Measurements from ENCODE around the gene CEBPB. TPM values are rescaled to one million over a fixed set of nuclear protein-coding genes. Genes with fewer than 3 reads are reported as not detected.
A peak's percentile ranks its signal among the peaks of the same experiment; 100 is the strongest.

Gene CEBPB
- 10 to 100 TPM; 57.9 to 62.8 (median 59.8) TPM for total RNA-seq (2021; fragmentation: NEBNext Ultra II Directional; extraction: Animal tissue kit (Norgen Biotek cat#: 25700))
- long read RNA-seq, transcript CEBPB-201 (1 exons, 1,956 nt), result major isoform, 6 of 6 reads
- long read RNA-seq, partial matches to known transcripts, result 0 of 6 reads
- long read RNA-seq, other reads (novel, unspliced or antisense), result 0 of 6 reads

GRCh38 chr20:50190251-50191064 lies at the start of gene CEBPB:
Gene CEBPB (plus strand): TSS chr20:50190830. CDS start chr20:50191034, 204 bp downstream.
- peak; percentile 84 for DNase-seq
- peak; percentile 88 for TF ChIP-seq CTCF (IDR thresholded peaks at IDR 0.05)
- H3K9me3 Mint-ChIP-seq, result no peaks in the 10 kb centered on the region
- peaks cover 38% of the 10 kb centered on the region for H3K4me1 Mint-ChIP-seq (ENCODE audit: low read depth)
- H3K27me3 Mint-ChIP-seq (ENCODE audit: insufficient read depth), result peaks cover 14% of the 10 kb centered on the region
- H3K36me3 Mint-ChIP-seq (ENCODE audit: low read depth), result peaks cover 26% of the 10 kb centered on the region
- H3K27ac Mint-ChIP-seq, result peak within 1 kb of the TSS; percentile 80
- peak within 1 kb of the TSS; percentile 86 for H3K4me3 Mint-ChIP-seq

- TF ChIP-seq CTCF (IDR thresholded peaks at IDR 0.05), result no peak
- Mint-ChIP-seq H3K9me3 (no peaks in the 10 kb centered on the region), H3K36me3 (ENCODE audit: low read depth) (peaks cover 34% of the 10 kb centered on the region), H3K27me3 (ENCODE audit: insufficient read depth) (no peaks in the 10 kb centered on the region; the same call in 1 of the 2 replicates), H3K4me3 (no peak overlapping the region), H3K27ac (no peak overlapping the region), H3K4me1 (ENCODE audit: low read depth) (peaks cover 66% of the 10 kb centered on the region)
- DNase-seq, result no peak
Measured at GRCh38 chr20:50141018-50141675, 49.5 kb upstream of the CEBPB start.

- Mint-ChIP-seq H3K27me3 (ENCODE audit: insufficient read depth) (no peaks in the 10 kb centered on the region; the same call in 1 of the 2 replicates), H3K36me3 (ENCODE audit: low read depth) (peaks cover 31% of the 10 kb centered on the region), H3K27ac (peak overlapping the region; percentile 27; the same call in 1 of the 2 replicates), H3K4me3 (no peak overlapping the region), H3K4me1 (ENCODE audit: low read depth) (peaks cover 72% of the 10 kb centered on the region), H3K9me3 (no peaks in the 10 kb centered on the region)
- no peak for DNase-seq
- TF ChIP-seq CTCF (IDR thresholded peaks at IDR 0.05), result no peak
Measured at GRCh38 chr20:50141811-50142561, 48.6 kb upstream of the CEBPB start.

GRCh38 chr20:50142812-50143211 lies 47.8 kb upstream of the CEBPB start:
- peaks cover 25% of the 10 kb centered on the region for H3K36me3 Mint-ChIP-seq (ENCODE audit: low read depth)
- no peak overlapping the region for H3K4me3 Mint-ChIP-seq
- H3K27me3 Mint-ChIP-seq (ENCODE audit: insufficient read depth), result no peaks in the 10 kb centered on the region
- H3K27ac Mint-ChIP-seq, result peak overlapping the region; percentile 64; the same call in 1 of the 2 replicates
- TF ChIP-seq CTCF (IDR thresholded peaks at IDR 0.05), result no peak
- H3K9me3 Mint-ChIP-seq, result no peaks in the 10 kb centered on the region
- peaks cover 72% of the 10 kb centered on the region for H3K4me1 Mint-ChIP-seq (ENCODE audit: low read depth)
- no peak for DNase-seq

GRCh38 chr20:50144362-50144761 lies 46.3 kb upstream of the CEBPB start:
- peaks cover 74% of the 10 kb centered on the region for H3K4me1 Mint-ChIP-seq (ENCODE audit: low read depth)

More at GRCh38 chr20:50144362-50144761, 46.3 kb upstream of the CEBPB start:
- H3K36me3 Mint-ChIP-seq (ENCODE audit: low read depth), result peaks cover 33% of the 10 kb centered on the region
- H3K27me3 Mint-ChIP-seq (ENCODE audit: insufficient read depth), result peaks cover 2% of the 10 kb centered on the region; the same call in 1 of the 2 replicates
- TF ChIP-seq CTCF (IDR thresholded peaks at IDR 0.05), result no peak
- DNase-seq, result peak; percentile 95
- peak overlapping the region; percentile 27; the same call in 1 of the 2 replicates for H3K4me3 Mint-ChIP-seq
- no peaks in the 10 kb centered on the region for H3K9me3 Mint-ChIP-seq
- peak overlapping the region; percentile 90 for H3K27ac Mint-ChIP-seq
